Measurements from ENCODE around the gene SSBP4. TPM values are rescaled to one million over a fixed set of nuclear protein-coding genes. Genes with fewer than 3 reads are reported as not detected.

Gene SSBP4
- total RNA-seq, result 134 and 141 TPM in 2 replicates

GRCh38 chr19:18419195-18419698 is at the start of gene SSBP4:
Gene SSBP4 (plus strand): TSS chr19:18419398. CDS start chr19:18419649, 251 bp downstream.

GRCh38 chr19:18385675-18386542 is 33.3 kb upstream of the SSBP4 start, which contains the start of gene GDF15:
Gene GDF15 (plus strand): TSS chr19:18386158. CDS start chr19:18386190, 32 bp downstream.

GRCh38 chr19:18397242-18398202 is 21.7 kb upstream of the SSBP4 start, which contains the start of gene LRRC25:
Gene LRRC25 (minus strand): TSS chr19:18397622. CDS start chr19:18396963, 659 bp downstream.

GRCh38 chr19:18437491-18438330 is 18.5 kb downstream of the SSBP4 start, which contains the start of gene ISYNA1:
Gene ISYNA1 (minus strand): TSS chr19:18438133. CDS start chr19:18437979, 154 bp downstream.

Other genes starting within 250 kb of the SSBP4 start
- 16.9 and 21.9 TPM in 2 replicates for gene IFI30, start 245.6 kb upstream of the SSBP4 start, total RNA-seq
- gene MPV17L2, start 226.2 kb upstream of the SSBP4 start, total RNA-seq, result 31.2 and 59.0 TPM in 2 replicates
- 0.60 and 1.5 TPM in 2 replicates for gene RAB3A, start 215.4 kb upstream of the SSBP4 start, total RNA-seq
- 0.25 and 0.27 TPM in 2 replicates for gene PDE4C, start 193.0 kb upstream of the SSBP4 start, total RNA-seq
- gene IQCN, start 144.9 kb upstream of the SSBP4 start, total RNA-seq, result 0.10 and 0.13 TPM in 2 replicates
- 210 and 293 TPM in 2 replicates for gene JUND, start 137.8 kb upstream of the SSBP4 start, total RNA-seq
- gene LSM4, start 96.3 kb upstream of the SSBP4 start, total RNA-seq, result 333 and 341 TPM in 2 replicates
- 8.5 and 18.4 TPM in 2 replicates for gene PGPEP1, start 78.8 kb upstream of the SSBP4 start, total RNA-seq
- gene GDF15, start 33.2 kb upstream of the SSBP4 start, total RNA-seq, result 412 and 428 TPM in 2 replicates
- gene LRRC25, start 21.8 kb upstream of the SSBP4 start, total RNA-seq, result not detected in 2 replicates
- 24.8 and 26.0 TPM in 2 replicates for gene ISYNA1, start 18.7 kb downstream of the SSBP4 start, total RNA-seq
- gene ELL, start 102.7 kb downstream of the SSBP4 start, total RNA-seq, result 13.9 and 17.0 TPM in 2 replicates
- gene FKBP8, start 124.2 kb downstream of the SSBP4 start, total RNA-seq, result 209 and 231 TPM in 2 replicates
- gene KXD1, start 138.5 kb downstream of the SSBP4 start, total RNA-seq, result 141 and 143 TPM in 2 replicates
- gene UBA52, start 152.5 kb downstream of the SSBP4 start, total RNA-seq, result 814 and 1,089 TPM in 2 replicates
- gene REX1BD, start 169.4 kb downstream of the SSBP4 start, total RNA-seq, result 153 and 160 TPM in 2 replicates
- gene CRLF1, start 187.4 kb downstream of the SSBP4 start, total RNA-seq, result 0.53 and 0.69 TPM in 2 replicates
- 0.07 TPM in 1 of 2 replicates, not detected in the other for gene TMEM59L, start 193.5 kb downstream of the SSBP4 start, total RNA-seq
- gene KLHL26, start 217.6 kb downstream of the SSBP4 start, total RNA-seq, result 3.4 and 5.4 TPM in 2 replicates

Measured in mammary microvascular endothelial cell (primary cell).